Psoas muscle (tissue), 8 donors: ENCODE measurements around the gene MYO5B. TPM values are rescaled to one million over a fixed set of nuclear protein-coding genes. Genes with fewer than 3 reads are reported as not detected.
A peak's percentile ranks its signal among the peaks of the same experiment; 100 is the strongest.

Experiments
- ATAC-seq, 4 donors: fragments of 200-7000 bp; cut with Tn5 transposase; one replicate each; pipeline ENCODE4 v1.9.1; 2020; ENCODE audit warnings: moderate library complexity in 3 of 4, mild to moderate bottlenecking in 2 of 4
- DNase-seq, 2 donors: peaks; one replicate each; pipeline ENCODE4 v3.0.0-alpha.2; 2020
- H3K27ac ChIP-seq: fragments of 200-600 bp; one replicate; pipeline ENCODE4 v1.8.0; 2022
- H3K27me3 ChIP-seq, 3 donors: fragments of 200-600 bp in 1 of 3; one replicate each; pipeline versions ENCODE4 v1.6.1 to v1.8.0; 2013 to 2022; ENCODE audit warnings: low read length in 2 of 3, mild to moderate bottlenecking in 2 of 3, moderate library complexity in 1 of 3; ENCODE audit not compliant: insufficient read depth in 3 of 3
- H3K36me3 ChIP-seq, 2 donors: fragments of 200-600 bp in 1 of 2; one replicate each; pipeline versions ENCODE4 v1.6.1 to v1.8.0; 2013 to 2022; ENCODE audit warnings: low read depth in 1 of 2, mild to moderate bottlenecking in 1 of 2, moderate library complexity in 1 of 2; ENCODE audit not compliant: insufficient read depth in 1 of 2
- H3K4me1 ChIP-seq: fragments of 200-600 bp; one replicate; pipeline ENCODE4 v1.8.0; 2022
- H3K4me3 ChIP-seq: fragments of 200-600 bp; one replicate; pipeline ENCODE4 v1.8.0; 2022; ENCODE audit warnings: mild to moderate bottlenecking
- H3K9me3 ChIP-seq: fragments of 200-600 bp; one replicate; pipeline ENCODE4 v1.8.0; 2022
- WGBS, 3 donors: extraction: QIAGEN DNeasy Blood & Tissue Kit; methylation state at CpG; one replicate each; pipeline versions ENCODE4 v1.1.6 to v1.1.7; 2013; 5-methylcytosine and 5-hydroxymethylcytosine counted together
- intact Hi-C, 2 donors: fragments of 100-400 bp; cut with DNase I; formaldehyde crosslinking; loops; one replicate each; pipeline versions ENCODE4 v1.11.0 to v1.14.2; 2022
- polyA plus RNA-seq, 3 donors: library from polyadenylated mRNA; stranded (reverse); fragments of 200-250 nt; gene quantifications; one replicate each; pipeline ENCODE4 v1.2.3, GENCODE V29; 2013
- total RNA-seq, 4 donors: library from RNA; stranded (reverse); fragmentation: NEBNext Ultra II Directional in 2 of 4; extraction: Animal tissue kit (Norgen Biotek cat#: 25700) in 2 of 4; gene quantifications; one replicate each; pipeline versions ENCODE4 v1.2.1 to v1.2.4, GENCODE V29; 2021 to 2023
- TF ChIP-seq, protein P1 (sequence below): fragments of 200-600 bp; IDR thresholded peaks from one replicate; pipeline ENCODE4 v1.8.0; 2022; ENCODE audit warnings: antibody characterized with exemption
- donor health status: healthy with polysubstance abuse.
- donor health status: DM: no; HTN: no; CAD: no; lungs with moderate emphysema.
- donor health status: Bipolar disorder and iron deficiency.
- donor health status: healthy.
- donor health status: DM: yes; HTN: yes; CAD: no.
- donor health status: DM: no; HTN: no; CAD: no.
- donor health status: DM: no; HTN: no; CAD: no.
- donor health status: DM: yes; HTN: yes; CAD: no.

Gene MYO5B
- total and polyA plus RNA-seq, 7 donors: 0.10 to 1.2 (median 0.44) TPM

DNA sequence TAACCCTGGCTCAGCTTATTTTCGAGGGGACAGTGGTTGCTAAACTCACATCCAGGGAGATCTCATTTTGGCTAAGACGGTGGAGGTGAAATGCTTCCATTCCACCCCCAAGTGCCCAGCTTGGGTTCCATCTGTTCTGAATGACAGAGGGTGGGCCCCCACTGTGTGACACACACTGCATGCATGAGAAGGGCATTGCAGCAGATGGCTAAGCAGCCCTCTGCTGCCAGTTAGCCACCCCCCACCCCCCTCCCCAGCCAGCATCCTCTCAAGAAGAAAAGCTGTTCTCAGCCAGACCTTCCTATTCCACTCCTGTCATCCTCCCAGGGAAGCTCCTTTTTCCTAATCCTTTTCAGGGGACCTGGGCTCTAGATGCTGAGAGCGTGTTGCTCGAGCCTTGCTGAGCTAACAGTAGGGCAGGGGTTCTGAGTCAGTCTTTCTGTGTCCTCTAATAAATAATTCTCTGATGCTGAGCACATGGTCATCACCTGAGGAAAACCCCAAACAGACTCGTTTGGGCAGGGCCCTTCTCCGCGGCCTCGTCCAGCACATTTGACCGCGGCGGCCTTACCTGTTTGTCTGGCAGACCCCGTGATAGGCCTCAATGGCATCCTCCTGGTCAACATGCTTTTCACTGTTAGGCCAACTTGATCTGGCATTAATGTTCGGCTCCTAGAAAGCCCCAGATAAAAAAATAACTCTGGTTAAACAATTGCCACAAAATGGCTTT, 332.1 kb downstream of the MYO5B start:
- H3K4me3 ChIP-seq: no peak overlapping the region
- no peak for ATAC-seq
- TF ChIP-seq, protein P1, sequence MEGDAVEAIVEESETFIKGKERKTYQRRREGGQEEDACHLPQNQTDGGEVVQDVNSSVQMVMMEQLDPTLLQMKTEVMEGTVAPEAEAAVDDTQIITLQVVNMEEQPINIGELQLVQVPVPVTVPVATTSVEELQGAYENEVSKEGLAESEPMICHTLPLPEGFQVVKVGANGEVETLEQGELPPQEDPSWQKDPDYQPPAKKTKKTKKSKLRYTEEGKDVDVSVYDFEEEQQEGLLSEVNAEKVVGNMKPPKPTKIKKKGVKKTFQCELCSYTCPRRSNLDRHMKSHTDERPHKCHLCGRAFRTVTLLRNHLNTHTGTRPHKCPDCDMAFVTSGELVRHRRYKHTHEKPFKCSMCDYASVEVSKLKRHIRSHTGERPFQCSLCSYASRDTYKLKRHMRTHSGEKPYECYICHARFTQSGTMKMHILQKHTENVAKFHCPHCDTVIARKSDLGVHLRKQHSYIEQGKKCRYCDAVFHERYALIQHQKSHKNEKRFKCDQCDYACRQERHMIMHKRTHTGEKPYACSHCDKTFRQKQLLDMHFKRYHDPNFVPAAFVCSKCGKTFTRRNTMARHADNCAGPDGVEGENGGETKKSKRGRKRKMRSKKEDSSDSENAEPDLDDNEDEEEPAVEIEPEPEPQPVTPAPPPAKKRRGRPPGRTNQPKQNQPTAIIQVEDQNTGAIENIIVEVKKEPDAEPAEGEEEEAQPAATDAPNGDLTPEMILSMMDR: no peak
- H3K36me3 ChIP-seq: no peaks in the 10 kb centered on the region
- intact Hi-C loops: no loop called here
- no peaks in the 10 kb centered on the region for H3K9me3 ChIP-seq
- no peak for DNase-seq
- no peaks in the 10 kb centered on the region for H3K27me3 ChIP-seq
- no peaks in the 10 kb centered on the region for H3K4me1 ChIP-seq
- H3K27ac ChIP-seq: no peak overlapping the region
- 87 to 88% (median 87%) methylated on average over 13 of the region's 13 CpGs for WGBS, 3 donors

DNA sequence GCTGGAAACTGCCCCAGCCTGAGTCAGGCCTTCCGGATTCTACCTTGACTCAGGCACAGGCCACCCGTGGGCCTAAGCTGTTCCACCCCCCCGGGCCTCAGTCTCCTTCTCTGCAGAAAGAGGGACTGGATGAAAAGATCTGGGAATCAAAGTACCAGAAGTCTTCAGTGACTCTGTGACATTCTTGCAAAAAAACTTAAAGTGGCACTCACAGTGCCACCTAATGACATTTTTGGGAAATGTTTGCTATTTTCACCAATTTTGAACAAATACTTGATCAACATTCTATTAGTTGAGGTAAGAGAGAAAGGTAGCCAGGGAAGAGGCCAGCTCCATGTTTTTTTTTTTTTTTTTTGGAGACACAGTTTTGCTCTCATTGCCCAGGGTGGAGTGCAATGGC, 333.3 kb downstream of the MYO5B start:
- ATAC-seq (no peak), DNase-seq (no peak)
- Histone ChIP-seq H3K27ac (no peak overlapping the region), H3K4me3 (no peak overlapping the region), H3K27me3 (no peaks in the 10 kb centered on the region), H3K9me3 (no peaks in the 10 kb centered on the region), H3K4me1 (no peaks in the 10 kb centered on the region), H3K36me3 (no peaks in the 10 kb centered on the region)
- intact Hi-C loops: no loop called here
- TF ChIP-seq, protein P1: peak; percentile 7
- WGBS, 3 donors: 62 to 68% (median 64%) methylated on average over 3 of the region's 3 CpGs

DNA sequence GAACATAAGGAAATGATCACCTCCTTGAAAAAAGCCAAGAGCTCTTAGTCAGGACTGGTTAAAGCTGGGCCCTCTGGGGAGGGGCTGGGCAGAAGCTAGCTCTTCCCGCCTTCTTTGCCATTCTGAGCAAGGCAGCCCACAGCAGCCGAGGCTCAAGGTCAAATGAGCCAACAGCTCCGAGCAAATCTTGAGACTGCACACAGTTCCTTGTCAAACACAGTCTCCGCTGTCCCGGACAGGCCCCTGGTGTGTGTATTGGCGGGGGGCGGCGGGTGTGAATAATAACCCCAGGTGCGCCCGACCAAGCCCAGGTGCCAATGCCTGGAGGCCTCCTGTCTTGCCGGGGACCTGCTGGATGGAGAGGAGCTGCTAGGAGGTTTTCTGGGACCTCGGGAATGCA, 335.2 kb downstream of the MYO5B start:
- Histone ChIP-seq H3K4me3 (no peak overlapping the region), H3K4me1 (no peaks in the 10 kb centered on the region), H3K9me3 (no peaks in the 10 kb centered on the region), H3K36me3 (no peaks in the 10 kb centered on the region), H3K27me3 (no peaks in the 10 kb centered on the region), H3K27ac (no peak overlapping the region)
- intact Hi-C loops: loop anchor here (2.0 to 10.0 kb wide), 3 partner anchors 297 to 1185 kb away; partner anchors contain the start of gene LIPG (in 1 of the 2)
- TF ChIP-seq, protein P1: no peak
- 88 to 92% (median 91%) methylated on average over 12 of the region's 12 CpGs for WGBS, 3 donors
- no peak for ATAC-seq
- no peak for DNase-seq

DNA sequence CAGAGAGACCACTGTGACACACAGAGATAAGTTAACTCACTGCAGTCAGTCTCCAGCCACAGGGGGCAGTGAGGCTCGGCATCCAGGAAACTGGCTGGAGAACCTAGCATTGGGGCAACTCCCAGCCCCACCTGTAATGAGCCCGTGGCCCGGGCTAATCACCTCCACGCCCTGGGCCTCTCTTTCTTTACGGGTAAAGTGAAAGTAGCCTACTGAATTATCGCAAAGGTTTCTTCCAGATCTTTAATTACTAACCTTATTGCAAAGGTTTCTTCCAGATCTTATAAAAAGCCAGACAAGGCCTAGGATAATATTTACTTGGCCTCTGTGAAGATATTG, 336.0 kb downstream of the MYO5B start:
- no peaks in the 10 kb centered on the region for H3K9me3 ChIP-seq
- H3K4me3 ChIP-seq: no peak overlapping the region
- ATAC-seq: peak in 3 of 4 donors; percentile 26 to 46 (median 30)
- intact Hi-C loops: loop anchor here (2.0 to 10.0 kb wide), 3 partner anchors 296 to 1184 kb away; partner anchors contain the start of gene LIPG (in 1 of the 2)
- DNase-seq: no peak
- TF ChIP-seq, protein P1: no peak
- H3K27ac ChIP-seq: no peak overlapping the region
- 63 to 66% (median 63%) methylated on average over 6 of the region's 6 CpGs for WGBS, 3 donors
- no peaks in the 10 kb centered on the region for H3K27me3 ChIP-seq
- no peaks in the 10 kb centered on the region for H3K4me1 ChIP-seq
- H3K36me3 ChIP-seq: no peaks in the 10 kb centered on the region
